ENCODE results near the gene TRPV6.

Gene TRPV6

DNA sequence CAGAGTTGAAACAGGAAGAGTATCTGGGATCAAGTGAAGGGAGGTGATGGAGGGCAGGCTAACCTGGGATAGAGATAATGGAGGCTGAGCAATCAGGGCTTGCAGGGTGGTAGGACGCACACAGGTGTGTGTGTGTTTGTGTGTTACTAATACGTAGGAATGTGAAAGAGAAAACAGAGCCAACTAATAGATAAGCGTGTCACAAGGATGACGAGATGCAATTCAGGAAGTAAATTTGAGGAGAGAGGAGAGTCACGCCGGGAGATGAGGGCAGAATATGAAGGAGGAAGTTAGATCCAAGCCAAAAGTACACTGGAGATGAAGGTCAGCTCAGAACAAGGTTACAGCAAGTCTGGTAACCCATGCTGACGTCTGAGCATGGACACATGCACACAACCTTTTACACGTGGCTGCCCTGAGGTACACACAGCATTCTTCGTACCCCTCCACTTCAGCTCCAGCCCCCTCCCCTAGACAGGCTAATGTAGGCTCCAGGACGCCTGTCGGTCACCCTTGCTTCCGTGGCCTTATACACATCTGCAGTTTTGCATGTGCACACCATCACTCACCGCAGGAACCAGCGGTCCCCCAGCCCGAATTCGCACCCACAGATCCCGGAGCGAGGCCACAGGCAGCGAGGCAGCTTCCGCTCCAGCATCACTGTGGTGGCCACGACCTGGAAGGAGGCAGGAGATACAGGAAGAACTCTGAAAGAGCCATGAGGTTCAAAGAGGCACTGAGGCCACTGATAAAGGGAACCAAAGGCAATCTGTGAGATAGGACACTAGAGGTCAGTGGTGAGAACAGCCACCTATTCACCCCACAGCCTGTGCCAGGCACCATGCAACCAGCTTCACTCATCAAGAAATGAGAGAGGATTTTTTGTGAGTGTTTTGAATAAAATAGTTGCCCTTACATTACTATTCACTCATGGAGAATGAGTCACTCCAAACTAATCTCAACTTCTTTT, 23.7 kb upstream of the TRPV6 start:
- in situ Hi-C loops (cut with MboI; ENCODE audit: low sequenced_read_pairs), result no loop called here

DNA sequence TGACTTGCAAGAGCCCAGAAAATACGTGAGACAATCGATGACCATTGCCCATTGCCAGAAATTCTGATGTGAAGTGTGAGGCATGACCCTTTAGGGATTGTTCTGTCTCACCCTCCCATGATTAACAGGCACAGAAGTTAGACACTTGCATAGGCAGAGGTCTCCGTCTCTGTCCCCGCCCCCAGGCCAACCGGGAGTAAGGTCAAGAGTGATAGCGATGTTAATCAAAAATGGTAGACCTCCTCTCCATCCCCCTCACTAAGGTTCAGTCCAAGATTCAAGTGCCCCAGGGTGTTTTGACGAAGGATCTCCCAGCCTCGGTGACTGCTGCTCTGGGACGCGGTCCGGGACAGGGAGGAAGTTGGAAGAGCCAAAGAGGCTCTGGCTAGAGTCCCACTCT, 22.7 kb upstream of the TRPV6 start:
- in situ Hi-C loops (cut with MboI; ENCODE audit: low sequenced_read_pairs), result no loop called here

DNA sequence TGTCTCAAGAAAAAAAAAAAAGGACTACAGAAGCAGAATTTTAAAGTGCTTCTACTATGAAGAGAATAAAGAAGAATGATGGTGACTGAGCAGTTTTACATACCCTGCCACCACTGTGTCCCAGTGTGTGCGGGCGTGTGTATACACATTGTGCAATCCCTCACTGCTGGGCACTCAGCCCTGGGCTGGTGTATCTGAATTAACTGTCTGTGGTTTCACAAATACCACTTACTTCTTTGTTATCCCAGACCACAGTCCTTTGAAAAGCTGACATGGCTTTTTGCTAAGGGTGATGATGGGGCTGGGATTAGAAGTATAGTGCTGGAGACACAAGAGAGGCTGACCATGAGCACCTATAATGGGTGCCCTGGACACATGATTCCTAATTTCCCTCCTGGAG, 21.1 kb upstream of the TRPV6 start:
- in situ Hi-C loops (cut with MboI; ENCODE audit: low sequenced_read_pairs), result no loop called here

DNA sequence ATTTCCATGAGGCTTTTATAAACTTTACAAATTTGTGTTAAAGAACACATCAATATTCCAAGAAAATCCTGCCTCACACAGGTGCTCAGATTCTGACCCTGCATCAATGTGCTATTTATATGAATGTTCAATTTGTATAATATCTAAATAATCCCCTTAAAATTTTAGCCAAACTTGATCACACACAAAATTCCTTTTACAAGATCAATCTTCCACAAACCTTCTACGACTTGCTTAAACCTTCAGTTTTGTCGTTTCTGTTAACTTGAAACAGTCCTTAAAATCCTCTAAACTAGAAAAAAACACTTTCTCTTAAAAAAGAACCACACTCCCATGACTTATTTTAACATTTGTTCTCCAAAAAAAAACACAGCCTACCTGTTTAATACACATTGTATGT, 20.2 kb upstream of the TRPV6 start:
- in situ Hi-C loops (cut with MboI; ENCODE audit: low sequenced_read_pairs), result no loop called here

DNA sequence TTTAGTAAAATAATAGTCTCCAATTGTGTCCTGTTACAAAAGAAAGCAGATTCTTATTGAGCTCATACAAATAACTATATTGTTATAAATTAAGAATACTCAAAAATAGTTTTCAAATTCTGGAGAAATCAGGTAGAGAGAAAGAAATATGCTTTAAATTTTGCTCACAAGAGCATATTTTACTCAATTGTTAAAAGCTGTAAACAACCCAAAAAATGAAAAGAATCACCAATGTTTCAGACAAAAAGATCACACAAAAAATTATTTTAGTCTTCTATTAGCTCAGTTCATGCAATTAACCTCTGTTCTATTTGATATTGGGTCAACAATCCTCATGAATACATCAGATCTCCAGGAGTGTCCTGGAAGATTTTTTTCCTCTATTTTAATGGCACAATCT, 18.6 kb upstream of the TRPV6 start:
- in situ Hi-C loops (cut with MboI; ENCODE audit: low sequenced_read_pairs), result no loop called here

DNA sequence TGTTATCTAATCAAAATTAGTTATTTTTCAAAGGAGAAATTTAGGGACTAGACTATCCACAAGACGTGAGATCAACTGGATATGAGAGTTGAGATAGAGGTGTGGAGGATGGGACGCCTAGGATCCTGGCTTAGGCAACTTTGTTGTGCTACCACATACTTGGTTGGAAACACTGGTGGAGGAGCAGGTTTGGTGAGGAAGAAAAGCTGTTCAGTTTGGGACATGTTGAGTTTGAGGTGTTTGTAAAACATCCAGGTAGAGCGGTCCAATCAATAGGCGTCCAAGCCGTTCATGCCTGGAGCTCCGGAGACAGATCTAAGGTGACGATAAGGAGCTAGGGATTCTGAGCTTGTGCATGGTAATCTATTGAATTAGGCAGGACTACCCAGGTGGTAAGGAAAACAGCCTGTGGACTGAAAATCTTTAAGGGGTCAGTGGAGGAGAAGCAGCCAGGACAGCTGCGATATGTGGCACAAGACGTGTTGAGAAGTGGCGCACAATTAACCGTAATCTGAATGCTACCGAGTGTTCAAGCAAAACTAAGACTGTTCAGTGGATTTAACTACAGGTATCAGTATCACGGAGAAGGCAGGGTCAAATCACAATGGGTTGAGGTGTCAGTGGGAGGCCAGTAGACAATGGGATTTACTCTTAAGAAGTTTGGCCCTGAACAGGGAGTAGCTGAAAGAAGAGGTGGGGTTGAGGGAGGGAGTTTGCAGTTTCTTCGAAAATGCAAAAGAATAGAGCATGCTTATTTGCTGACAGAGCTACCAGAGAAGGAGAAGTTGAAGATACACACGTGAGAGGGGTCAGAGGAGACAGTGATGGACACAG, 16.1 kb upstream of the TRPV6 start:
- in situ Hi-C loops (cut with MboI; ENCODE audit: low sequenced_read_pairs), result no loop called here

DNA sequence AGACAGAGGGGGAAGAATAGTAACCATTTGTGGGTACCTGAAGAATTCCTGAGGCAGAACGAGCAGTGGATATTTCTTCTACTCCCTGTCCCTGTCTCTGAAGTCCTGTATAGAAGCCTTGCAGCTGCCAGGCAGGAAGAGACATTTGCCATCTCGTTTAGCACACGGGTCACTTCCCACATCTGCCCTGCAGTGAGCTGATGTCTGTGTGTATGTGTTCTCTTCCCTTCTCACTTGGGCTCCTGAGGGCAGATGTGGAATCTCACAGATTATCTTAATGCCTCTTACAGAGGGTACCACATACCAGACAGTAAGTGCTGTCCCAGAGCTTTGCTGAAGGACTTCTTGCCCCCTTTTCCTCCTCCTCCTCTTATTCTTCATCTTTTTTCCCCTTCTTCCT, 14.1 kb upstream of the TRPV6 start:
- in situ Hi-C loops (cut with MboI; ENCODE audit: low sequenced_read_pairs), result no loop called here

DNA sequence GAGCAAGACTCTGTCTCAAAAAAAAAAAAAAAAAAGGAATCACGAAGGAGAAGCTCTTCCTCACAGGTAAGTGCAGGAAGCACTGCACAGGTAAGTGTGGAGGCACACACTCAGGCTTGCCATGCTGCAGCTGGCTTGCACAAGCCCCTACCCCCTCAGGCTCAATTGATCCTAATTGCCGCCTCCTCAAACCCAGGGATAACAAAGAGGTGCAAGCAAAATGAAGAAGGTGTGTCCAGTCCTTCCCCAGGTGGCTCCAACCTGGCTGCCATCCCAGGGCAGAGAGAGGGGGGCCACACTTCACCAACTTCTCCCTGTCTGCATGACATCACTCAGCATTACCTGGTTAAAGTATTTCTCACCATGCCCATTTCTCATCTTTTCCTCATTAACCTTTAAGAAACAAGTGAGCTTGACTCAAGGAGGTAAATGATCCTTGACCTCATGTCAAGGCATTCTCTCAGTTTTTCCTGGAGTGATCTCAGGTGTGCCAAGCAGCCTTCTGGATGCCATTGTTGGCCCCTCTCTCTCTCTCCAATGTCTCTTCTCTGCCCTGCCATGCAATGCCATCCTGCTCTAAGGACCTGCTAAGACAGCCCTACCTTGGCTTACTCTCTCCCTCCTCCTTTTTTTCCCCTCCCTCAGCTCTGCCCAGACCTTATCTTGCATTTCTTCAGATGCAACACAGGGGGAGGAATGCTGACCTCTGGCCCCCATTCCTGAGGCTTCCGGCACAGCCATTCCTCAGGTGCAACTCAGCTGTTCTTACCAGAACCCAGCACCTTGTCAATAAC, 13.0 kb upstream of the TRPV6 start:
- in situ Hi-C loops (cut with MboI; ENCODE audit: low sequenced_read_pairs), result no loop called here

DNA sequence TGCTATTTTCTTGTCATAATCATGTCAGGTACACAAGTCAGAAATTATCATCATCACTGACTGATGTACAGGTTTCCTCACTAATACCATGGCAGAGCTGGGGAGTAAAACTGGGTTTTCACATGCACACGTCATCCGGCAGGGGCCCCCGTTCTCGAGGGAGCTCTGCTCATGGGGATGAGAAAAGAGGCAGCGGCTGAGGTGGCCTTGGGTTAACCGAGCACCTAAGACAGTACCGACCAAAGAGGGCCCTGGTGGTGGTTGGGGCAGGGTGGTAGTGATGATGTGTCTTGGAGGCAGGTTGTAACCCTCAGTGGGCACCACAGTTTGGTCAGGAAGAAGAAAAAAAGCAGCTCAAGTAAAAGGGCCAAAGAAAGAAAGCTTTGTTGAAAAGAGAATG, 12.1 kb upstream of the TRPV6 start:
- in situ Hi-C loops (cut with MboI; ENCODE audit: low sequenced_read_pairs), result no loop called here

DNA sequence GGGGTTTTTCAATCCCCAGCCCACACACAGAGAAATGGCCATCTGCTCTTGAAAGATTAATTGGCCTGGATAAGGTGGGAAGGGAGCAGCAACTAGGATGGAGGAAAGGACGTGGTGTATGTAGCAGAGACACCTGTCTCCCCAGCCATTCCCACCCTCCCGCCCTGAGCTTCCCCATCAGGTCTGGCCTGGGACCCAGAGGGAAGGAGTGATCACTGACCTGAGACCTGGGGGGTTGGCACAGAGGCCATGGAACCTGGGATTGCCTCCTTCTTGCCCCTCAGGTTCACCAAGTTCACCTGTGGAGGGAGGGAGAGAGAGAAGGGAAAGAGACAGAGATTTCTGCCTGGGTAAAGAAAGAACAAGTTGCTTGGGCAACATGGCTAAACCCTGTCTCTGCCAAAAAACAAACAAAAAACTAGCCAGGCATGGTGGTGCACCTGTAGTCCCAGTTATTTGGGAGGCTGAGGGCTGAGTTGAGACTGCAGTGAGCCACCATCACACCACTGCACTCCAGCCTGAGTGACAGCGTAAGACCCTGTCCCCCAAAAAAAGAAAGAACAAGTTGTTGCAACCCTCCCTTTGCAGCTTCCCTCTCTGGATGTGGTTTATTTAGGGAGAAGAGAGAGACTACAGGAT, 11.3 kb upstream of the TRPV6 start:
- in situ Hi-C loops (cut with MboI; ENCODE audit: low sequenced_read_pairs), result no loop called here

DNA sequence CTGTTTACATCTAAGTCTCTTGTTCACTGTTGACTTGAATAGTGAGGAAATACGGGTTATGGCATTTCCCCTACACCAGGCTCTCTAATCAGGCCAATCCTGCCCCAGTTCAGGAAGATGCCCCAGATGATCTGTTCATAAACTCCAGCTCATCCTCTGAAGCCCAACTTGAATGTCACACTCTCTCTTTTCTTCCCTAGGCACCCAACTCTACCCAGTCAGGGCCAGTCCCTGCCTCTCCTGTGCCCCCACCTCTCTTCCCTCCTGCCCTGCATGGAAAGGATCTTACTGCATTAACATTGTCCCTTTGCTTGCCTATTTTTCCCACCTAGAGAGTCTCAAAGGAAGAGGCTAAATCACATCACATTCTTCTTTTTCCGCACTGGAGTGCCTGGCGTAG, 10.6 kb upstream of the TRPV6 start:
- in situ Hi-C loops (cut with MboI; ENCODE audit: low sequenced_read_pairs), result no loop called here

DNA sequence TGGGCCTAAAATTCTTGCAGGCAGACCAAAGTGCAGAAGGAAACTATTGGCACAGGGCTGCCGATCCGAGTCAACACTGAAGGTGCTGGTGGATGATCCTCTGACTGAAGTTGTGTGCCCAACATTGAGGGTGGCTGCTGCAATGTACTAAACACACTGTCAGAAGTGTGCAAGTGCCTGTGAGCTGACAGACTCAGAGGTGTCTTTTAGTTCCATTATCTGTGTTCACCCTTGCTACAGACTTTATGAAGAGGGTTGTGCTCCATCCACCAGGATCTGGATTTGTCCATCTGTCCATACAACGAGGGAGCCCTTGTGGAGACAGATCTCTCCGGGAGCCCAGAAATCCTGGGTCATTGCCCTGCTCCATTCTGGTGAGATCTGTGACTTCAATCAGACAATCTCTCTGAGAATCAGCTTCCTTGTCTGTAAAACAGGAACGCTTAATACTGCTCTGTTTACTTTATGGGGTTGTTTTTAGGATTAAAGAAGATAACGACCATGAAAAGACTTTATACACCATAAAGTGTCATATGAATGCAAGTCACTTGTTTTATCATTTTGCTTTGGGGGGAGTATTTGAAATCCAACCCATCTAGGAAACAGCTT, 9.5 kb upstream of the TRPV6 start:
- in situ Hi-C loops (cut with MboI; ENCODE audit: low sequenced_read_pairs), result no loop called here

DNA sequence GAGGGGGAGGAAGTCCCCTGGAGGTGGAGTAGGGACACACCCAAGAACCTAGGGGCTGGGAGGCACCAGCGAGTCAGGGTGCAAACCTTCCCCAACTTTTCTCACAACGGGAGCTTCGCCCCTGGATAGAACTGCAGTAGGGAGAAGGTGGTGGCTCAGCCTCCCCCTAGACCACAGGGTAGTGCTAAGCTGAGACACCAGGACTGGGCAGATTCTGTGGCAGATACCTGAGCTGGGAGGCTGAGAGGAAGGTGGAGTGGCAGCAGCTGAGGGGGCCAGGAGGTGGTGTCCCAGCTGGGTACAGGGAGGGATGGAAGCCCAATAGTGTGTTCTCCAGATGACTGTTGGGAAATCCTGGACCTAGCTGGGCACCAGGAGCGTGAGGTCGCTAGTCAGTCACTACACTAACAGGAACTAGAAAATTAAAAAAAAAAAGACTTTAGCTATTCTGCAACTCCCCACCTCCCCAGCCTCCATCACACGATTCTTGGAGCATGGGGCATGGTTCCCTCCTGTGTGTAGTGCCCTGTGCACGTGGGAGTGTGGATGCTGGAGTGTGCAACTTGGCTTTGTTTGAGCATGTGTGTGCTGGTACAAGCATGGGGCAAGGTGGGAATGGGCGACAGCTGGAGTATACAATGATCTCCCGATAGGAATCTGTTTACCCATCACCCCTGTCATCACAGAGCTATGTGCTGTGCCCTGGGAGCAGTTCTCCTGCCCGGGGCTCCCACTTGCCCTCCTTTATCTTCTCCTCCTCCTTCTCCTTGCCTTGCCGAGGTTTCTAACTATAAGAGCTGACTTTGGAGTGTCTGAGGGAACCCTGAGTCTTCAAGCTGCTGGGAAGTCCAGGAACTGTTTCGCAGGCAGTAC, 8.8 kb upstream of the TRPV6 start:
- in situ Hi-C loops (cut with MboI; ENCODE audit: low sequenced_read_pairs), result no loop called here

DNA sequence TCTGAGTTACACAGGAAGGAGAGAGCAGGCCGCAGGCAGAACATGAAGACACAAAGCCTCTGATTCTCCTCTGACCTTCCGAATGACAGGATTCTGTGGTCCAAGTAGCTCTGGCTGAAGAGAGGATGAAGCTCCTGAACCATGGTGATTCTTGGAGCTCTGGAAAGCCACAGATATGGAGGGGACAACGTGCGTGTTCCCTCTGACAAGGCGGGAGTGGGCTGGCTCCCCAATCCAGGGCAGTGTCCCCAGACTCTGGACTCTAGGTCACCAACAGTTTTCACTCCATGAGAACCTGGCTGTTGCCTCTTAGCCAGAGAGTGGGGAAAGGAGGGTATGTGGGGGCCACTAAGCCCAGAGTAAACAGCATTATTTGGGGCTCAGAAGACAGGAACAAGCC, 7.4 kb upstream of the TRPV6 start:
- in situ Hi-C loops (cut with MboI; ENCODE audit: low sequenced_read_pairs), result no loop called here

DNA sequence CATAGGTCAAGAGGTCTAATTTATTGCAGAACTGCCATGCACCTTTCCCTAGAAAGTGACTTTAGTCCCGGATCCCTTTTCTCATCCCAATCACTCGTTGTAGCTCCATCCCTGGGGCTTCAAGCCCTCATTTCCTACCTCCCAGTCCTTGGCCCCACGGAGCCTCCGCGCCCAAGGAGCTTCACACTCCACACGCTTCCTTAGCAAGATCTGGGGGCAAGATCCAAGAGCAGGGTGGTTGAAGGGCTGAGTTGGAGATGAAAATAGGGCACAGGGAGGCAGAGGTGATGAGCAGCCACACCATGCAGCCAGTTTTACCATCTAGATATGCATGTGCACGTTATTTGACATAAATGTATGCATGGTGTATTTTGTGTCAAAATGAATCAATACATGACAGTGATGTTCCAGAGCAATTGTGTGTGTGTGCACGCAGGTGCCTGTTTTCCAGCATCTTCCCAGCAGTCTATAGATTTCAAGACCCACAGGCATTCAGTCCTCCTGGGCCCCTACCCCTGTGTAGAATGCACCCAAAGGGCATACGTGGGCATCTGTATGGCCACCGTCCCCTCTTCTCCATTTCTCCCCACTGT, 6.0 kb upstream of the TRPV6 start:
- in situ Hi-C loops (cut with MboI; ENCODE audit: low sequenced_read_pairs), result no loop called here

DNA sequence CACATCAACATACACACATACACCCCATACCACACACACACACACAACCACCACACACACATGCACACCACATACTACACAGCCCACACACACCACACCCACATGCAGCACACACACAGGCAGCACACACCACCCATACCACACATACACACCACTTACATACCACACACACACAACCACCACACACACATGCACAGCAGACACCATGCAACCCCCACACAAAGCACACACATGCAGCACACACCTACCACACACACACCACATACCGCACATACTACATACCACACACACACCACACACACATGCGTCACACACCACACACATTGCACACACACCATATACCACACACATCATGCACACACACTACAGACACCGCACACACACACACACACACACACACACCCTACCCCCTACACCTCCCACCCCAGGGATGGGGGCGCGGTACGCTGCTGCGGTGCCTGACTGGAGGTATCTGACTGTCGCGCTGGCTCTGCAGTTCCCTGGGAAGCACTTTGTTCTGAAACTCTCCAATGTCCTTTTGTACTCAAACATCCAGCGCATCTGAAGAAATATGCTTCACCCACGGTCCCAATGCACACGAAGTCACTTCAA, 5.4 kb upstream of the TRPV6 start:
- in situ Hi-C loops (cut with MboI; ENCODE audit: low sequenced_read_pairs), result no loop called here

DNA sequence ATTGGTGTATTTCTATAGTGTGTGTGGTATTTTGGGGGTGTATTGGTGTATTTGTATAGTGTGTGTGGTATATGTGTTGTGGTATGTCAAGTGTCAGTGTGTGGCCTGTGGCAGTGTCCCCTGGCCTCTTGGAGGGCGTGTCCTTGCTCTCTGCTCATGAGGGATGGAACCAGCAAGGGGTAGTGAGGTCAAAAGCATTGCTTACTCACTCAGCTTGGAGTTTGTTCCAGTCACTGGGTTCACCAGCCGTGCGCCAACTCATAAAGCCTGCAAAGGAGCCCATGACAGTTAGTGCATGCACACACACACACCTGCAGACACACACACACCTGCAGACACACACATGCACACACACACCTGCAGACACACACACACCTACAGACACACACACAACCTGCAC, 4.3 kb upstream of the TRPV6 start:
- in situ Hi-C loops (cut with MboI; ENCODE audit: low sequenced_read_pairs), result no loop called here

DNA sequence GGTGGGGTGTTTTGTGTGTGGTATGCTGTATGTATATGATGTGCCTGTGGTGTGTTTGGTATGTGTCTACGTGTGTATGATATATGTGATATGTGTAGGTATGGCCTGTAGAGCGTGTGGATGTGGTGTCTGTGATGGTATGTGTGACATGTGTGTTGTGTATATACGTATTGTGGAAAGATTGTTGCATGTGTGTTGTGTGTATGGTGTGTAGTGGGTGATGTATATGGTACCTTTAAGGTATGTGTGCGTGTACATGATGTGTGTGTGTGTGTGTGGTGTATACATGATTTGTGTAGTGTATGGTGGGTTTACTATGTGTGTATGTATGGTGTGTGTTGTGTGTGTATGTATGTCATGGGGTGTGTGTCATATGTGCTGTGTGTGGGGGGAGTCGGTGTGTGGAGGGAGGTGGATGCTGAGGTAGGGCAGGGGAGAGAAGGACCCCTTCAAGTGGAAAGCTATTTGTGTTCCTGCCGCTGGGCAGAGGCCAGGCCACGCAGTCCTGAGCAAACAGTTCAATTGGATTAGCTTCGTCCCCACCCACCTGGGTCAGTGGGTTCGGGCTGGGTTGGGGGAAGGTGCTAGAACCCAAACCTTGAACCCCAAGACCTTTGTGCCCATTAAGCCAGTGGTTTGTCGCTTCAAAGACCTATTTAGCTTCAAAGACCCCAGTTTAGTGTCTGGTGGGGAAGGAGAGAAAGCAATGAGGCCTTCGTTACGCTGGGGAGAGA, 1.9 kb upstream of the TRPV6 start:
- in situ Hi-C loops (cut with MboI; ENCODE audit: low sequenced_read_pairs), result no loop called here

All from HL-60/S4 treated with phorbol 12-myristate 13-acetate at 8.2 ng/mL for 4 days and 3 days (cell line).